ENCODE measurements around the gene CAVIN3.

GRCh38 chr11:6360183-6360582, 39.9 kb upstream of the CAVIN3 start:
- TF ChIP-seq EP300 (IDR thresholded peaks at IDR 0.05; ENCODE audit: borderline replicate concordance): no peak
- no peak for TF ChIP-seq CEBPB (IDR thresholded peaks at IDR 0.05)
- no peak for TF ChIP-seq TAF1 (IDR thresholded peaks at IDR 0.05; ENCODE audit: low read depth)
- TF ChIP-seq YY1 (IDR thresholded peaks at IDR 0.05; ENCODE audit: low read depth): no peak
- TF ChIP-seq FOXM1 (IDR thresholded peaks at IDR 0.05; ENCODE audit: borderline replicate concordance, low read depth): no peak
- TF ChIP-seq TEAD4 (IDR thresholded peaks at IDR 0.05): no peak
- TF ChIP-seq MAX (IDR thresholded peaks at IDR 0.05): no peak
- no peak for TF ChIP-seq RAD21 (IDR thresholded peaks at IDR 0.05; ENCODE audit: low read depth)
- TF ChIP-seq NFIC (IDR thresholded peaks at IDR 0.05): no peak
- TF ChIP-seq CREB1 (IDR thresholded peaks at IDR 0.05; ENCODE audit: low read depth): no peak

Data from Ishikawa (cell line).